MCF 10A (cell line): ENCODE measurements around the gene ZFP1. TPM values are rescaled to one million over a fixed set of nuclear protein-coding genes. Genes with fewer than 3 reads are reported as not detected.

ENCODE experiments used
- BruUV-seq: library from RNA; stranded (reverse); fragments of 400-500 nt; replicated peaks from 2 replicates; lab custom pipeline; 2021; lab: Mats Ljungman, UMichigan
- CTCF ChIA-PET: fragments of 300-600 bp; sonication (Branson Sonifier 250); formaldehyde crosslinking; extraction: SDS; loops from one replicate; lab custom pipeline; 2021; ENCODE audit warnings: antibody characterized with exemption, inconsistent platforms; lab: Yijun Ruan, JAX
- POLR2A ChIA-PET: fragments of 300-600, 350-650 bp; sonication (Branson Sonifier 250); formaldehyde crosslinking; extraction: SDS; loops from one replicate; lab custom pipeline; 2020; ENCODE audit warnings: antibody characterized with exemption, inconsistent platforms; lab: Yijun Ruan, JAX
- DNase-seq: peaks from one replicate; pipeline ENCODE4 v3.0.0-alpha.2; 2018; ENCODE audit not compliant: unreplicated experiment
- H3K27ac Mint-ChIP-seq: one replicate; pipeline ENCODE4 v1.8.0; 2022; ENCODE audit warnings: mild to moderate bottlenecking, low read depth, mixed read lengths; ENCODE audit not compliant: unreplicated experiment
- H3K27me3 Mint-ChIP-seq: one replicate; pipeline ENCODE4 v1.8.0; 2022; ENCODE audit warnings: mixed read lengths; ENCODE audit not compliant: insufficient read depth, unreplicated experiment
- H3K36me3 Mint-ChIP-seq: one replicate; pipeline ENCODE4 v1.8.0; 2022; ENCODE audit warnings: mild to moderate bottlenecking, moderate library complexity, mixed read lengths; ENCODE audit not compliant: insufficient read depth, unreplicated experiment
- H3K4me1 Mint-ChIP-seq: one replicate; pipeline ENCODE4 v1.8.0; 2022; ENCODE audit warnings: mixed read lengths; ENCODE audit not compliant: insufficient read depth, unreplicated experiment
- H3K4me3 Mint-ChIP-seq: one replicate; pipeline ENCODE4 v1.8.0; 2022; ENCODE audit warnings: mild to moderate bottlenecking, moderate library complexity, mixed read lengths; ENCODE audit not compliant: unreplicated experiment
- H3K9me3 Mint-ChIP-seq: one replicate; pipeline ENCODE4 v1.8.0; 2022; ENCODE audit warnings: mixed read lengths; ENCODE audit not compliant: unreplicated experiment
- intact Hi-C: fragments of 100-400 bp; cut with micrococcal nuclease; formaldehyde crosslinking; loops from 2 replicates; pipeline ENCODE4 v1.14.1; 2022
- total RNA-seq: library from RNA; stranded (reverse); gene quantifications from 2 replicates; pipeline ENCODE4 v1.2.3, GENCODE V29; 2022
- TF ChIP-seq, protein P1 (sequence below): fragments of 200-600 bp; IDR thresholded peaks from one replicate; pipeline ENCODE4 v1.8.0; 2022; ENCODE audit warnings: antibody characterized with exemption, mild to moderate bottlenecking; ENCODE audit not compliant: unreplicated experiment

The ZFP1 gene
- total RNA-seq, 1 experiment from 2014 or later = 14.0 TPM

DNA sequence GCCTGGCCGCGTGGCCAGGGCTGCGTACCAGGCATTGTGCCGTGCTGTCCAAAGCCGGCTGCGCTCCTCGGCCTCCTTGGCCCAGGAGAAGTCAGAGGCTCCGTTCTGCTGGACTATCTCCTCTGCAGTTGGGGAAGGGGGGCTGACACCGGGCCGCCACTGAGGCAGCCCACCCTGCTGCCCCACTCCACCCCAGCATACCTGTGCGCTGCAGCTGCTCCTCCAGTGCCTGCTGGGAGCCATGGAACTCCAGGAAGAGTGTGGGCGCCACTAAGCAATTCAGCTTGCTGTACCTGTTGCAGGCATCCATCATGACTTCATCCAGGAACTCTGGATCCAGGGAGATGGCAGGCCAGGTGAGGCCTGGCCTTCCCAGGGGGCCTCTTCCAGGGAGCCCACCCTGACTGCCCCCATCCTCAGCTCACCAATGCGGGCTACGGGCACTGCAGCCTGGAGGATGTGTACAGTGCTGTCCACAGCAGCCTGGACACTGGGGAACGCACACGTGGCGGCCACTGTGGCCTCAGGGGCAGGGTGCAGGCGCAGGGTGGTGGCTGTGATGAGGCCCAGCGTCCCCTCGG is 34.7 kb upstream of the ZFP1 start:
- no peaks in the 10 kb centered on the region for H3K27me3 Mint-ChIP-seq
- H3K4me3 Mint-ChIP-seq = no peak overlapping the region
- H3K27ac Mint-ChIP-seq = no peak overlapping the region
- intact Hi-C loops = no loop called here
- no peak for DNase-seq
- H3K4me1 Mint-ChIP-seq = peaks cover 27% of the 10 kb centered on the region
- TF ChIP-seq, protein P1, sequence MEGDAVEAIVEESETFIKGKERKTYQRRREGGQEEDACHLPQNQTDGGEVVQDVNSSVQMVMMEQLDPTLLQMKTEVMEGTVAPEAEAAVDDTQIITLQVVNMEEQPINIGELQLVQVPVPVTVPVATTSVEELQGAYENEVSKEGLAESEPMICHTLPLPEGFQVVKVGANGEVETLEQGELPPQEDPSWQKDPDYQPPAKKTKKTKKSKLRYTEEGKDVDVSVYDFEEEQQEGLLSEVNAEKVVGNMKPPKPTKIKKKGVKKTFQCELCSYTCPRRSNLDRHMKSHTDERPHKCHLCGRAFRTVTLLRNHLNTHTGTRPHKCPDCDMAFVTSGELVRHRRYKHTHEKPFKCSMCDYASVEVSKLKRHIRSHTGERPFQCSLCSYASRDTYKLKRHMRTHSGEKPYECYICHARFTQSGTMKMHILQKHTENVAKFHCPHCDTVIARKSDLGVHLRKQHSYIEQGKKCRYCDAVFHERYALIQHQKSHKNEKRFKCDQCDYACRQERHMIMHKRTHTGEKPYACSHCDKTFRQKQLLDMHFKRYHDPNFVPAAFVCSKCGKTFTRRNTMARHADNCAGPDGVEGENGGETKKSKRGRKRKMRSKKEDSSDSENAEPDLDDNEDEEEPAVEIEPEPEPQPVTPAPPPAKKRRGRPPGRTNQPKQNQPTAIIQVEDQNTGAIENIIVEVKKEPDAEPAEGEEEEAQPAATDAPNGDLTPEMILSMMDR = no peak
- BruUV-seq = no TSS peak
- H3K9me3 Mint-ChIP-seq = no peaks in the 10 kb centered on the region
- H3K36me3 Mint-ChIP-seq = peaks cover 11% of the 10 kb centered on the region
- ChIA-PET CTCF (interaction anchor here (0.5 to 6.3 kb wide), 4 partner anchors 8 to 134 kb away, joined by 3 to 199 read pairs (median 16); partner anchors contain the start of gene ZNRF1), POLR2A (no interaction called here)

DNA sequence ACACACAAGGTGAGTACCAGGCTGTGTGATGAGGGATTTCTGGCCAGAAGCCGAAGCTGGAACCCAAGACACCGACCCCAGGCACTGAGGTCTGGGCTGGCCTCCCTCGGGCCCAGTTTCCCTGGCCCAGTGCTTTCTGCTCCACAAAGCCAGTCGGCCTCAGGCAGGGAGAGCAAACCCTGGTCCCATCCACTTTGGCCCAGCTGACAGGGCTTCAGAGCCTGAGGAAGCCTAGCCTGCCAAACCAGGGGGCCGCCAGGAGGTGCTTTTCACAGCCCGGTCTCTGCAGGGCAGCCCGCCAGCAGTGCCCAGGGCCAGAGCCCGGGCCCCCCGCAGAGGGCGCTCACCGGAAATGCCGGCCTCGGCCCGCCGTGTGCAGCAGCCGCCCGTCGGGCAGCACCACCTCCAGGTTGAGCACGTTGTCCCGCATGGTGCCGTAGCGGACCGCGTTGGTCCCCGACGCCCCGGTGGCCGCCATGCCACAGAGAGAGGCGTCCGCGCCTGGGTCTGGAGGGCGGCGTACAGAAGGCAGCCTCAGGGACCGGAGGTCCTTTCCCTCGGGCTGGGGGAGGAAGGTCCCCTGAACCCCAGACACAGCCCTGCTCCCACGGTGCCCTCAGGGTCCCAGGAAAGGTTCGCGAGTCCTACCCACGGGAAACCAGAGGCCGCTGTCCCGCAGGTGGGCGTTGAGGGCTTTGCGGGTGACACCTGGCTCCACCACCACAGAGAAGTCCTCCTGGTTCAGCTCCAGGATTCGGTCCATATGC is 34.0 kb upstream of the ZFP1 start:
- no peak overlapping the region for H3K27ac Mint-ChIP-seq
- ChIA-PET CTCF (interaction anchor here (0.5 to 6.3 kb wide), 2 partner anchors 107 to 119 kb away, joined by 3 to 199 read pairs; partner anchors contain the start of gene ZNRF1), POLR2A (interaction anchor here (0.6 kb wide), 1 partner anchor 9 kb away, joined by 3 read pairs; no protein-coding TSS in a partner anchor)
- H3K4me1 Mint-ChIP-seq = peaks cover 19% of the 10 kb centered on the region
- no peak overlapping the region for H3K4me3 Mint-ChIP-seq
- DNase-seq = no peak
- TF ChIP-seq, protein P1 = no peak
- peaks cover 12% of the 10 kb centered on the region for H3K36me3 Mint-ChIP-seq
- BruUV-seq = no TSS peak
- no peaks in the 10 kb centered on the region for H3K9me3 Mint-ChIP-seq
- H3K27me3 Mint-ChIP-seq = no peaks in the 10 kb centered on the region
- intact Hi-C loops = no loop called here

DNA sequence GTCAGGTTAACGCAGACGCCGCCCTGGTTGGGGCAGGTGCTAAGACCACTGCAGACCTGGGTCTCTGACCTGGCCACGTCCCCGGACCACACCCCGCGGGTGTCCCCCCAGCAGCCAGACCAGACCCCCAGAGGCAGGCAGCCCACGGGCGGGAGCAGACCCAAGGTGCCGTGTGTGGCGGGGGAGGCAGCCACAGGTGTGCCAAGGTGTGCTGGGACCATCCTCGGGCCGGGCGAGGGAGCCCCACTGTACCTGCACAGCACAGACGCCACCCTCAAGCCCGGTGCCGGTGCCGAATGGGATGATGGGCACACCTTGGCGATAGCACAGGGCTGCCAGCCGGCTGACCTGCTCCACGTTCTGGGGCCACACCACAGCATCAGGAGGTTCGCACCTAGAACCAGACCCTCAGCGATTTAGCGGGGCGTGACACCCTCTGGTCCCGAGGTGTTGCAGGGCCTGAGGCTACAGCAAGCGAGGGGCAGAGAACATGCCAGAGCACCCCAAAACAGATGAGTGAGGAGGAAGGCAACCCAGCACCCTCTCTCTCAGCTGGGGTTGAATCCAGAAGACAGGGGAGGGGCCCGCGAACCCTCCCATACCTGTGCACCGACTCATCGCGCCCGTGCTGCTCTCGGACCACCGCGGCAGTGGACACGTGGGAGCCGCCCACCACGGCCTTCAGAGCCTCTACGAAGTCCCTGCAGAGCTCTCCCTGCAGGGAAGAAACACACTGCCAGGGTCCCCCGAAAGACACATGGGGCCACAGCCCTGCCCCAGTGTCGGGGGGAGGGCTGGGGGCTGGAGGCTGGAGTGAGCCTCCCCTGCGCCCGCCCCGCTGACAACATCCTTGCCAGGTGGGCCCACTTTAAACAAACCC is 33.1 kb upstream of the ZFP1 start:
- intact Hi-C loops = no loop called here
- peaks cover 12% of the 10 kb centered on the region for H3K4me1 Mint-ChIP-seq

More for the DNA sequence above, 33.1 kb upstream of the ZFP1 start:
- H3K36me3 Mint-ChIP-seq = peaks cover 18% of the 10 kb centered on the region
- no peaks in the 10 kb centered on the region for H3K9me3 Mint-ChIP-seq
- no peak overlapping the region for H3K4me3 Mint-ChIP-seq
- TF ChIP-seq, protein P1 = no peak
- POLR2A ChIA-PET = interaction anchor here (0.6 to 1.6 kb wide), 2 partner anchors 8 to 130 kb away, joined by 3 to 4 read pairs; partner anchors contain the start of gene WDR59
- H3K27me3 Mint-ChIP-seq = no peaks in the 10 kb centered on the region
- CTCF ChIA-PET = interaction anchor here (0.6 to 1.0 kb wide), 2 partner anchors 117 to 129 kb away, joined by 3 to 4 read pairs; partner anchors contain the start of gene ZNRF1
- H3K27ac Mint-ChIP-seq = no peak overlapping the region
- BruUV-seq = no TSS peak
- no peak for DNase-seq
